ENCODE results near the gene EIF2A. TPM values are rescaled to one million over a fixed set of nuclear protein-coding genes. Genes with fewer than 3 reads are reported as not detected.
"Not testable (repeated sequence)": the region's sequence is repeated elsewhere in the genome, so short reads cannot be mapped to it uniquely, and the experiment has no call there.

EIF2A gene
- 146 TPM for total RNA-seq

DNA sequence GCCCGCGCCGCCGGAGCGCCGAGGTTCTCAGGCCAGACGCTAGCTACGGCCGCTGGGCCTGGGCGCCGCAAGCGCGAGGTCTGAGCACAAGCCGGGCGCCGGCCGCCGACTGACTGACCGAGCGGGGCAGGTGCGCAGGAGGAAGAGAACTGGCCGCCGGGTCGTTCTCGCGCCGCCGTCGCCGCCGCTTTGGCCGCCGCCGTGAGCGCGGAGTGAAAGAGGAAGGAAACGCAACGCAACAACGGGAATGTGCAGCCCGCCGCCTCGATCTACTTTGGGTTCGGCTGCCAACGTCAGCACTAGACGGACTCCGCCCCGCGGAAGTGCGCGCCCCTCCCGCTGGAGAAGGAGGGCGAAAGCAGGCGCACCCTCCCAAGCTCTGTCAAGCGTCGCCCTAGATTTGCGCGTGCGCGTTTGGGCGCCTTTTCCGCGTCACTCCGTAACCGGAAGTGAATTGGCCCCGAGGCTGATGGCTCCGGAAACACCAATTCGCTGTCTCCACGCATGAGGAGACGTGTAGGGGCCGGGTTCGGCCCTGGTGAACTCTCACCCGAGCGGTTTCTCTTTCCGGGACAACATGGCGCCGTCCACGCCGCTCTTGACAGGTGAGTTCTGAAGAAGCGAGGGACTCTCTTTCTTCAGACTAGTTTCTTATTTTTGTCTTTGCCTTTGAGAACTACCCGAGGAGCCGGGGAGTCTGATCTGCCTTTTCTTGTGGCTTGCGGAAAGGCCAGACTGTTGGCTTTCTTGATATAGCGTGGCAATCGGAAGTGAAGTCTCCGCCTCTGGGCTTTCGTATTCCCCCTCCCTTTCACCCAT is at the start of gene EIF2A, which contains the start of gene SERP1:
EIF2A (plus strand) TSS at position 562 of the 819 bp plus-strand sequence; CDS start at position 578, 16 bp downstream.
SERP1 (minus strand) TSS at position 271 of the 819 bp plus-strand sequence. CDS start 361 bp downstream, outside the sequence.
- H3K4me3 ChIP-seq, result peak within 1 kb of the TSS; percentile 92 to 94
- no peaks in the 10 kb centered on the region for H3K27me3 ChIP-seq
- peaks cover 53% of the 10 kb centered on the region for H3K4me1 ChIP-seq
- no peaks in the 10 kb centered on the region for H3K9me3 ChIP-seq
- TF ChIP-seq POLR2A (IDR thresholded peaks at IDR 0.05), result peak; percentile 14 to 98
- TF ChIP-seq, protein P1, sequence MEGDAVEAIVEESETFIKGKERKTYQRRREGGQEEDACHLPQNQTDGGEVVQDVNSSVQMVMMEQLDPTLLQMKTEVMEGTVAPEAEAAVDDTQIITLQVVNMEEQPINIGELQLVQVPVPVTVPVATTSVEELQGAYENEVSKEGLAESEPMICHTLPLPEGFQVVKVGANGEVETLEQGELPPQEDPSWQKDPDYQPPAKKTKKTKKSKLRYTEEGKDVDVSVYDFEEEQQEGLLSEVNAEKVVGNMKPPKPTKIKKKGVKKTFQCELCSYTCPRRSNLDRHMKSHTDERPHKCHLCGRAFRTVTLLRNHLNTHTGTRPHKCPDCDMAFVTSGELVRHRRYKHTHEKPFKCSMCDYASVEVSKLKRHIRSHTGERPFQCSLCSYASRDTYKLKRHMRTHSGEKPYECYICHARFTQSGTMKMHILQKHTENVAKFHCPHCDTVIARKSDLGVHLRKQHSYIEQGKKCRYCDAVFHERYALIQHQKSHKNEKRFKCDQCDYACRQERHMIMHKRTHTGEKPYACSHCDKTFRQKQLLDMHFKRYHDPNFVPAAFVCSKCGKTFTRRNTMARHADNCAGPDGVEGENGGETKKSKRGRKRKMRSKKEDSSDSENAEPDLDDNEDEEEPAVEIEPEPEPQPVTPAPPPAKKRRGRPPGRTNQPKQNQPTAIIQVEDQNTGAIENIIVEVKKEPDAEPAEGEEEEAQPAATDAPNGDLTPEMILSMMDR (IDR thresholded peaks at IDR 0.05), result no peak
- peak; percentile 99 to 100 for TF ChIP-seq POLR2AphosphoS5 (IDR thresholded peaks at IDR 0.05; ENCODE audit: insufficient read depth in 1 of 2, low read depth in 1 of 2)
- peak; percentile 98 to 99 for DNase-seq (ENCODE audit: extremely low spot score in 2 of 2)
- intact Hi-C loops (cut with DNase I), result loop anchor here (5.0 kb wide), 1 partner anchor 134 kb away; no protein-coding TSS in a partner anchor
- H3K27ac ChIP-seq, result peak within 1 kb of the TSS; percentile 99
- H3K36me3 ChIP-seq, result no peaks in the 10 kb centered on the region

DNA sequence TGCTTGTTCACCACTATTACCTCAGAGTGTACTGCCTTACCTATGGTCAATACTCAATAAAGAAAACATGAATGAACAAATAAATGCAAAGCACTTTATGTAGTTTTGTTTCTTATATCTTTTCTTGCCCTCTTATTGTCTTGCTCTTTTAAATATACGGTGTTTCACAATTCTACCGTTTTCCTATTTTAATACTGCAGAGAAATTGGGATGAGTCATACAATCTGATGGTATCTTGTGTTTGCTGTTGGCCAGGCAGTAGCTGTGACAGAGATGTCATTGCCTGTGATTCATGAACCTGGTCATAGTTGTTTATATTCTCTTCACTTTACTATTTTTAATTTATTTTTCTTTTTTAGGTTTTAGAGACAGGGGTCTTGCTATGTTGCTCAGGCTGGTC is 48.6 kb upstream of the EIF2A start:
- no peaks in the 10 kb centered on the region for H3K27me3 ChIP-seq
- intact Hi-C loops (cut with DNase I), result loop anchor here (10.0 kb wide), 1 partner anchor 83 kb away; no protein-coding TSS in a partner anchor
- H3K27ac ChIP-seq, result no peak overlapping the region
- no peak overlapping the region for H3K4me3 ChIP-seq
- no peaks in the 10 kb centered on the region for H3K9me3 ChIP-seq
- no peak for DNase-seq (ENCODE audit: extremely low spot score in 2 of 2)
- H3K36me3 ChIP-seq, result no peaks in the 10 kb centered on the region
- peak in 1 of 2 donors; percentile 45 for TF ChIP-seq POLR2AphosphoS5 (IDR thresholded peaks at IDR 0.05; ENCODE audit: insufficient read depth in 1 of 2, low read depth in 1 of 2)
- TF ChIP-seq, protein P1 (IDR thresholded peaks at IDR 0.05), result no peak
- H3K4me1 ChIP-seq, result no peaks in the 10 kb centered on the region

DNA sequence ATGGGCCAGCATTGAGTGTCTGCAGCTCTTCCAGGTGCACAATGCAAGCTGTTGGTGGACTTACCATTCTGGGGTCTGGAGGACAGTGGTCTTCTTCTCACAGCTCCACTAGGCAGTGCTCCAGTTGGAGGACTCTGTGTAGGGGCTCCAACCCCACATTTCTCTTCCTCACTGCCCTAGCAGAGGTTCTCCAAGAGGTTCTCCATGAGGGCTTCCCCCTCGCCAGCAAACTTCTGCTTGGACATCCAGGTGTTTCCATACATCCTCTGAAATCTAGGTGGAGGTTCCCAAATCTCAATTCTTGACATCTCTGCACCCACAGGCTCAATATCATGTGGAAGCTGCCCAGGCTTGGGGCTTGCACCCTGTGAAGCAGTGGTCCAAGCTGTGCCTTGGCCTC is 45.6 kb upstream of the EIF2A start:
- H3K4me3 ChIP-seq; H3K27me3 ChIP-seq; intact Hi-C loops (cut with DNase I); H3K36me3 ChIP-seq; DNase-seq (ENCODE audit: extremely low spot score in 2 of 2); H3K4me1 ChIP-seq; H3K9me3 ChIP-seq; H3K27ac ChIP-seq: not testable (repeated sequence)

DNA sequence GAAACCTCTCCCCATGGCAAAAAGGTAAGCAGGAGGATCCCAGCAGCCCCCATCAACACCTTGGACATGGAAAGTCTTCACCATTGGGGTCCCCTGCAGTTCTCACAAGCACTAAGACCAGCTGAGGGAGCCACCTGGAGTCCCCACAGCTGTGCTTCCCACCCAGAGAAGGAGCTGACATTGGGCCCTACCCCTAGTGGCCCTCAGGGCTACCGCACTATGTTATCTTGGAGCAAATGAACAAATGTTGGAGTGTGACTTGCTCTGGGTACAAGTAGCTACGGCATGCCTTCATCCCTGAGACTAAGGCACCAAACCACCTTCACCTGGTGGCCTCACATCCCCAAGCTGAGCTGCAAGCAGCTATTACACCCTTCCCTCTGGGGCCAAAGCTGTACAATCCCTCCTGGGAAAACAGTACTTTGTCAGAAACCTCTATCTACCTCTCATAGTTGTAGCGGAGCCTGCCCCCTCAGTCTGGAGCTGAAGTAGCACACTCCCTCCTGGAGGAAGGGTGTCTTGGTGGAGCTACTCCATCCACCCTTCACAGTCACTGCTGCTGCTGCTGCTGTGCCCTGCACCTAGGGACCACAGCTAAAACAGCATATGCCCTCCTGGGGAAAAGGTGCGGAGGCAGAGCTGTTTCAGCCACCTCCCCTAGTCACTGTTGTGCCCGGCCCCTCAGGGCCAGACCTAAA is 43.0 kb upstream of the EIF2A start:
- TF ChIP-seq POLR2A (IDR thresholded peaks at IDR 0.05), result no peak
- TF ChIP-seq, protein P1 (IDR thresholded peaks at IDR 0.05), result no peak
- TF ChIP-seq POLR2AphosphoS5 (IDR thresholded peaks at IDR 0.05; ENCODE audit: insufficient read depth in 1 of 2, low read depth in 1 of 2), result no peak
- Histone ChIP-seq H3K9me3 (no peaks in the 10 kb centered on the region), H3K36me3 (no peaks in the 10 kb centered on the region), H3K27ac (no peak overlapping the region), H3K27me3 (no peaks in the 10 kb centered on the region), H3K4me3 (no peak overlapping the region), H3K4me1 (no peaks in the 10 kb centered on the region)
- DNase-seq (ENCODE audit: extremely low spot score in 2 of 2), result no peak
- intact Hi-C loops (cut with DNase I), result no loop called here

DNA sequence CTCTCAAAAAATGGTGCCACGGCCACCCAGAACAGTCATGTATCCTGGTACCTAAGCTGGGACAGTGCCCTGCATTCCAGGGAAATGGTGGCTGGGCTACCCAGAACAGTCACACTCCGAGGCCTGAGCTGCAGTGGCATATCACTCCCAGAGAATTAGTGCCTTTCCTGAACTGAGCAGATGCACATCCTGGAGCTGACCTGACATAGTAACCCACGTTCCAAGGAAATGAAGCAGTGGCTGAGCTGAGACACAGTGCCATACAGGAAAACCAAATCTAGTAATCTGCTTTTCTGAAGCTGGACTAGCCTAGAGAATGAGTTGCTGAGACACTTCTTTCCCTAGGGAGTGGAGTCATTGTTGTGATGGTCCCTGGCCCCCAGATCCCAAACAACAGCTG is 42.1 kb upstream of the EIF2A start:
- H3K4me3 ChIP-seq, result no peak overlapping the region
- intact Hi-C loops (cut with DNase I), result no loop called here
- no peak for TF ChIP-seq POLR2AphosphoS5 (IDR thresholded peaks at IDR 0.05; ENCODE audit: insufficient read depth in 1 of 2, low read depth in 1 of 2)
- no peak for TF ChIP-seq POLR2A (IDR thresholded peaks at IDR 0.05)
- TF ChIP-seq, protein P1 (IDR thresholded peaks at IDR 0.05), result no peak
- H3K27me3 ChIP-seq, result no peaks in the 10 kb centered on the region
- no peak overlapping the region for H3K27ac ChIP-seq
- H3K36me3 ChIP-seq, result no peaks in the 10 kb centered on the region
- H3K4me1 ChIP-seq, result no peaks in the 10 kb centered on the region
- no peak for DNase-seq (ENCODE audit: extremely low spot score in 2 of 2)
- H3K9me3 ChIP-seq, result no peaks in the 10 kb centered on the region

Measured in vagina (tissue), 2 donors.